H9 (cell line): ENCODE measurements around the gene NTRK3. TPM values are rescaled to one million over a fixed set of nuclear protein-coding genes. Genes with fewer than 3 reads are reported as not detected.
"Not testable (repeated sequence)": the region's sequence is repeated elsewhere in the genome, so short reads cannot be mapped to it uniquely, and the experiment has no call there.

Experiments used
- DNase-seq: peaks from one replicate; pipeline ENCODE4 v3.0.0-alpha.2; 2017
- H2AFZ ChIP-seq: one replicate; pipeline ENCODE4 v1.6.1; 2013; ENCODE audit warnings: mild to moderate bottlenecking, low read length, control low read depth, moderate library complexity
- H2AK5ac ChIP-seq: 2 replicates; pipeline ENCODE4 v1.6.1; 2013; ENCODE audit warnings: low read length, control low read depth, mixed read lengths; ENCODE audit not compliant: insufficient read length
- H2BK120ac ChIP-seq: one replicate; pipeline ENCODE4 v1.6.1; 2013; ENCODE audit warnings: low read depth, mild to moderate bottlenecking, low read length, control low read depth, inconsistent platforms; ENCODE audit not compliant: poor library complexity, severe bottlenecking
- H2BK12ac ChIP-seq: 2 replicates; pipeline ENCODE4 v1.6.1; 2013; ENCODE audit warnings: low read length, control low read depth, mixed read lengths, low read depth; ENCODE audit not compliant: insufficient read length
- H2BK15ac ChIP-seq: 2 replicates; pipeline ENCODE4 v1.6.1; 2013; ENCODE audit warnings: low read depth, low read length, control low read depth
- H2BK20ac ChIP-seq: one replicate; pipeline ENCODE4 v1.6.1; 2013; ENCODE audit warnings: low read depth, mild to moderate bottlenecking, low read length, control low read depth, inconsistent platforms; ENCODE audit not compliant: poor library complexity, severe bottlenecking
- H2BK5ac ChIP-seq: 2 replicates; pipeline ENCODE4 v1.6.1; 2013; ENCODE audit warnings: low read length, control low read depth, mixed read lengths; ENCODE audit not compliant: insufficient read length
- H3K14ac ChIP-seq: 2 replicates; pipeline ENCODE4 v1.6.1; 2013; ENCODE audit warnings: low read length, control low read depth; ENCODE audit not compliant: insufficient read depth
- H3K18ac ChIP-seq: 2 replicates; pipeline ENCODE4 v1.6.1; 2013; ENCODE audit warnings: low read depth, mild to moderate bottlenecking, mixed read lengths, low read length, control low read depth; ENCODE audit not compliant: insufficient read length
- H3K23ac ChIP-seq: 2 replicates; pipeline ENCODE4 v1.6.1; 2013; ENCODE audit warnings: low read length, control low read depth, mixed read lengths, low read depth; ENCODE audit not compliant: insufficient read length
- H3K23me2 ChIP-seq: 2 replicates; pipeline ENCODE4 v1.6.1; 2013; ENCODE audit warnings: low read depth, mild to moderate bottlenecking, mixed read lengths, low read length, control low read depth; ENCODE audit not compliant: insufficient read length, poor library complexity, severe bottlenecking
- H3K27ac ChIP-seq: 2 replicates; pipeline ENCODE4 v1.5.1; 2013; ENCODE audit warnings: low read length, control low read depth, mixed read lengths, low read depth; ENCODE audit not compliant: insufficient read length
- H3K27me3 ChIP-seq: 2 replicates; pipeline ENCODE4 v1.6.1; 2013; ENCODE audit warnings: low read length, control low read depth, inconsistent platforms; ENCODE audit not compliant: insufficient read depth
- H3K4ac ChIP-seq: 2 replicates; pipeline ENCODE4 v1.6.1; 2013; ENCODE audit warnings: low read depth, mild to moderate bottlenecking, control low read depth, inconsistent platforms, low read length, moderate library complexity
- H3K4me1 ChIP-seq: 2 replicates; pipeline ENCODE4 v1.6.1; 2013; ENCODE audit warnings: low read length, control low read depth, inconsistent platforms; ENCODE audit not compliant: insufficient read depth
- H3K4me2 ChIP-seq: 2 replicates; pipeline ENCODE4 v1.6.1; 2013; ENCODE audit warnings: low read length, control low read depth, mixed read lengths; ENCODE audit not compliant: insufficient read length, insufficient read depth
- H3K56ac ChIP-seq: 2 replicates; pipeline ENCODE4 v1.6.1; 2013; ENCODE audit warnings: low read depth, mild to moderate bottlenecking, mixed read lengths, low read length, control low read depth; ENCODE audit not compliant: insufficient read length
- H3K79me1 ChIP-seq: 2 replicates; pipeline ENCODE4 v1.6.1; 2013; ENCODE audit warnings: low read depth, mild to moderate bottlenecking, moderate library complexity, low read length, control low read depth, inconsistent platforms; ENCODE audit not compliant: insufficient read depth, poor library complexity, severe bottlenecking
- H3K79me2 ChIP-seq: 2 replicates; pipeline ENCODE4 v1.6.1; 2013; ENCODE audit warnings: low read length, control low read depth, inconsistent platforms; ENCODE audit not compliant: insufficient read depth
- H3K9ac ChIP-seq: 2 replicates; pipeline ENCODE4 v1.6.1; 2013; ENCODE audit warnings: low read length, control low read depth, mixed read lengths; ENCODE audit not compliant: insufficient read length; ENCODE audit errors: extremely low read depth
- H3K9me3 ChIP-seq: one replicate; pipeline ENCODE4 v1.6.1; 2013; ENCODE audit warnings: low read depth, low read length, inconsistent platforms; ENCODE audit not compliant: control insufficient read depth
- H3T11ph ChIP-seq: one replicate; pipeline ENCODE4 v1.6.1; 2013; ENCODE audit warnings: mild to moderate bottlenecking, low read length, control low read depth, inconsistent platforms
- H4K20me1 ChIP-seq: one replicate; pipeline ENCODE4 v1.6.1; 2013; ENCODE audit not compliant: control insufficient read depth, insufficient read length, insufficient read depth
- H4K5ac ChIP-seq: 2 replicates; pipeline ENCODE4 v1.6.1; 2013; ENCODE audit warnings: low read depth, mild to moderate bottlenecking, mixed read lengths, low read length, control low read depth; ENCODE audit not compliant: insufficient read length
- H4K8ac ChIP-seq: replicated peaks from 2 replicates; pipeline ENCODE4 v1.6.1; 2013; ENCODE audit warnings: low read length, control low read depth, mixed read lengths, low read depth; ENCODE audit not compliant: insufficient read length
- H4K91ac ChIP-seq: 2 replicates; pipeline ENCODE4 v1.6.1; 2013; ENCODE audit warnings: low read depth, mild to moderate bottlenecking, moderate library complexity, mixed read lengths, low read length, control low read depth; ENCODE audit not compliant: insufficient read length
- H3K27ac Mint-ChIP-seq, 3 experiments: 2 replicates in 2 of 3; 3 replicates in 1 of 3; pipeline ENCODE4 v1.8.0; 2020 to 2021; ENCODE audit warnings: mixed read lengths in 3 of 3, mild to moderate bottlenecking in 1 of 3, moderate library complexity in 1 of 3
- H3K27me3 Mint-ChIP-seq: 2 replicates; pipeline ENCODE4 v1.8.0; 2021; ENCODE audit warnings: low read depth, mild to moderate bottlenecking, moderate library complexity, mixed read lengths
- H3K36me3 Mint-ChIP-seq, 3 experiments: 2 replicates in 2 of 3; 3 replicates in 1 of 3; pipeline ENCODE4 v1.8.0; 2020 to 2021; ENCODE audit warnings: low read depth in 3 of 3, mixed read lengths in 3 of 3; ENCODE audit not compliant: insufficient read depth in 1 of 3
- H3K4me1 Mint-ChIP-seq, 2 experiments: 2 replicates each; pipeline ENCODE4 v1.8.0; 2020; ENCODE audit warnings: mixed read lengths in 2 of 2
- H3K4me3 Mint-ChIP-seq, 2 experiments: 2 replicates in 1 of 2; 3 replicates in 1 of 2; pipeline ENCODE4 v1.8.0; 2020 to 2021; ENCODE audit warnings: mild to moderate bottlenecking in 2 of 2, mixed read lengths in 2 of 2, moderate library complexity in 1 of 2
- H3K9me3 Mint-ChIP-seq, 2 experiments: 2 replicates in 1 of 2; 3 replicates in 1 of 2; pipeline ENCODE4 v1.8.0; 2020; ENCODE audit warnings: mild to moderate bottlenecking in 2 of 2, mixed read lengths in 2 of 2, moderate library complexity in 1 of 2
- CTCF ChIP-seq: fragments of 200-600 bp; sonication (generic); conservative IDR thresholded peaks from 3 replicates; pipeline ENCODE4 v1.8.0; 2021; ENCODE audit warnings: antibody characterized with exemption, mild to moderate bottlenecking
- whole genome bisulfite sequencing: extraction: QIAGEN DNeasy Blood & Tissue Kit; methylation state at CpG from one replicate; pipeline ENCODE4 v1.1.7; 2013; ENCODE audit warnings: missing lambda C conversion rate, low lambda C conversion rate, mixed read lengths; ENCODE audit not compliant: insufficient read length; ENCODE audit errors: extremely low coverage; 5-methylcytosine and 5-hydroxymethylcytosine counted together
- total RNA-seq: library from RNA; stranded (reverse); gene quantifications from 2 replicates; pipeline ENCODE4 v1.2.1, GENCODE V29; 2021

The NTRK3 gene
- total RNA-seq, 1 experiment from 2014 or later: 2.5 TPM

GRCh38 chr15:88072598-88073390 is 183.7 kb downstream of the NTRK3 start:
- H3K79me1 ChIP-seq: no peaks in the 10 kb centered on the region
- no peaks in the 10 kb centered on the region for H3K79me2 ChIP-seq
- peaks cover 2% of the 10 kb centered on the region; the same call in 1 of the 2 replicates for H3K4me1 ChIP-seq
- H4K5ac ChIP-seq: no peak overlapping the region
- peak overlapping the region; percentile 25 to 77 (median 45); a peak in 5 of 7 replicates for H3K27ac Mint-ChIP-seq
- H3K4me3 Mint-ChIP-seq: no peak overlapping the region
- H2BK15ac ChIP-seq: no peak overlapping the region
- no peak overlapping the region for H2BK5ac ChIP-seq
- DNase-seq: peak; percentile 69
- no peak overlapping the region for H2BK12ac ChIP-seq
- TF ChIP-seq CTCF: no peak
- H2BK120ac ChIP-seq: no peak overlapping the region
- H3K9me3 Mint-ChIP-seq: no peaks in the 10 kb centered on the region
- H2AFZ ChIP-seq: no peak overlapping the region
- no peaks in the 10 kb centered on the region for H4K20me1 ChIP-seq
- H3T11ph ChIP-seq: no peak overlapping the region
- H3K23me2 ChIP-seq: no peaks in the 10 kb centered on the region
- H2AK5ac ChIP-seq: no peak overlapping the region
- no peaks in the 10 kb centered on the region for H3K27me3 Mint-ChIP-seq
- no peak overlapping the region for H4K8ac ChIP-seq
- H4K91ac ChIP-seq: no peak overlapping the region
- H3K18ac ChIP-seq: no peak overlapping the region
- no peaks in the 10 kb centered on the region for H3K9me3 ChIP-seq
- H3K4ac ChIP-seq: no peak overlapping the region
- H3K36me3 Mint-ChIP-seq: no peaks in the 10 kb centered on the region
- no peak overlapping the region for H3K9ac ChIP-seq
- no peak overlapping the region for H3K27ac ChIP-seq
- no peaks in the 10 kb centered on the region for H3K27me3 ChIP-seq
- H3K4me2 ChIP-seq: no peak overlapping the region
- H3K4me1 Mint-ChIP-seq: peaks cover 40 to 43% of the 10 kb centered on the region in 2 experiments
- H2BK20ac ChIP-seq: no peak overlapping the region
- WGBS: no CpG with 5 or more reads among the region's 6 CpGs
- H3K56ac ChIP-seq: no peak overlapping the region
- H3K14ac ChIP-seq: no peak overlapping the region
- H3K23ac ChIP-seq: no peak overlapping the region

GRCh38 chr15:88072133-88072532 is 184.4 kb downstream of the NTRK3 start:
- H3K4ac ChIP-seq, H3K9me3 Mint-ChIP-seq, H3K14ac ChIP-seq, DNase-seq, H3K23ac ChIP-seq, H3T11ph ChIP-seq, H3K36me3 Mint-ChIP-seq, H3K27me3 Mint-ChIP-seq, H2AK5ac ChIP-seq, H3K23me2 ChIP-seq, H2BK15ac ChIP-seq, H2BK20ac ChIP-seq, H3K4me2 ChIP-seq, H2BK5ac ChIP-seq, H3K79me2 ChIP-seq, H3K9ac ChIP-seq, H3K27ac ChIP-seq, H4K20me1 ChIP-seq, H4K5ac ChIP-seq, H3K4me1 ChIP-seq, H2BK120ac ChIP-seq, H3K79me1 ChIP-seq, H2AFZ ChIP-seq, H4K91ac ChIP-seq, H3K9me3 ChIP-seq, H4K8ac ChIP-seq, H3K56ac ChIP-seq, H2BK12ac ChIP-seq, H3K18ac ChIP-seq, H3K4me3 Mint-ChIP-seq, H3K27me3 ChIP-seq: not testable (repeated sequence)
- no CpG with 5 or more reads among the region's 9 CpGs for WGBS
- Mint-ChIP-seq H3K27ac (peak overlapping the region in 2 of 3 experiments; percentile 45 to 77; a peak in 2 of 7 replicates), H3K4me1 (peaks cover 37 to 46% of the 10 kb centered on the region in 2 experiments)
